Left ventricle myocardium inferior (tissue), 1 donor: ENCODE measurements around the gene RNF227. TPM values are rescaled to one million over a fixed set of nuclear protein-coding genes. Genes with fewer than 3 reads are reported as not detected.

Source experiments
- DNase-seq: peaks from one replicate; pipeline ENCODE4 v3.0.0-alpha.2; 2020
- H3K27ac ChIP-seq: fragments of 200-600 bp; replicated peaks from 2 replicates; pipeline ENCODE4 v1.8.0; 2021
- H3K27me3 ChIP-seq: fragments of 200-600 bp; 2 replicates; pipeline ENCODE4 v1.8.0; 2021; ENCODE audit warnings: low read depth
- H3K36me3 ChIP-seq: fragments of 200-600 bp; 2 replicates; pipeline ENCODE4 v1.8.0; 2021
- H3K4me1 ChIP-seq: fragments of 200-600 bp; 2 replicates; pipeline ENCODE4 v1.8.0; 2021
- H3K4me3 ChIP-seq: fragments of 200-600 bp; 2 replicates; pipeline ENCODE4 v1.8.0; 2021; ENCODE audit warnings: mild to moderate bottlenecking, moderate library complexity
- H3K9me3 ChIP-seq: fragments of 200-600 bp; replicated peaks from 2 replicates; pipeline ENCODE4 v1.8.0; 2021
- CTCF ChIP-seq: fragments of 200-600 bp; IDR thresholded peaks from 2 replicates; pipeline ENCODE4 v1.8.0; 2021; ENCODE audit warnings: antibody characterized with exemption, mild to moderate bottlenecking, borderline replicate concordance
- intact Hi-C: fragments of 100-400 bp; cut with micrococcal nuclease; formaldehyde crosslinking; loops from one replicate; pipeline ENCODE4 v1.11.0; 2022
- total RNA-seq: library from RNA; stranded (reverse); fragmentation: NEBNext Ultra II Directional; extraction: Animal tissue kit (Norgen Biotek cat#: 25700); gene quantifications from one replicate; pipeline ENCODE4 v1.2.1, GENCODE V29; 2021
- donor health status: DM: no; HTN: yes; CAD: no; lungs with severe emphysema.

RNF227 gene
- total RNA-seq, 1 donor from 2014 or later, result 1.0 TPM

- no peaks in the 10 kb centered on the region for H3K27me3 ChIP-seq
- peaks cover 58% of the 10 kb centered on the region for H3K4me1 ChIP-seq
- H3K9me3 ChIP-seq, result no peaks in the 10 kb centered on the region
- peak overlapping the region; percentile 98 for H3K27ac ChIP-seq
- peaks cover 14% of the 10 kb centered on the region for H3K36me3 ChIP-seq
- H3K4me3 ChIP-seq, result peak overlapping the region; percentile 88
- TF ChIP-seq CTCF, result no peak
- intact Hi-C loops, result no loop called here
- DNase-seq, result peak; percentile 93
These were observed 28.5 kb downstream of the RNF227 start for GRCh38 chr17:7887482-7888183.

GRCh38 chr17:7887038-7887481 is 29.0 kb downstream of the RNF227 start:
- H3K4me1 ChIP-seq, result peaks cover 61% of the 10 kb centered on the region
- peak overlapping the region; percentile 98 for H3K27ac ChIP-seq
- DNase-seq, result no peak
- no peaks in the 10 kb centered on the region for H3K27me3 ChIP-seq
- TF ChIP-seq CTCF, result no peak
- intact Hi-C loops, result no loop called here
- H3K4me3 ChIP-seq, result peak overlapping the region; percentile 88
- peaks cover 8% of the 10 kb centered on the region for H3K36me3 ChIP-seq
- H3K9me3 ChIP-seq, result no peaks in the 10 kb centered on the region

- peaks cover 67% of the 10 kb centered on the region for H3K4me1 ChIP-seq
- no peak for DNase-seq
- no peak for TF ChIP-seq CTCF
- H3K36me3 ChIP-seq, result peaks cover 4% of the 10 kb centered on the region
- H3K27me3 ChIP-seq, result no peaks in the 10 kb centered on the region
- H3K4me3 ChIP-seq, result peak overlapping the region; percentile 88
- peak overlapping the region; percentile 98 for H3K27ac ChIP-seq
- no peaks in the 10 kb centered on the region for H3K9me3 ChIP-seq
- intact Hi-C loops, result no loop called here
These were observed 29.7 kb downstream of the RNF227 start for GRCh38 chr17:7886227-7887037.

GRCh38 chr17:7885367-7886226 is 30.5 kb downstream of the RNF227 start:
- peaks cover 72% of the 10 kb centered on the region for H3K4me1 ChIP-seq

More at GRCh38 chr17:7885367-7886226, 30.5 kb downstream of the RNF227 start:
- Histone ChIP-seq H3K4me3 (peak overlapping the region; percentile 88), H3K27me3 (no peaks in the 10 kb centered on the region), H3K36me3 (peaks cover 3% of the 10 kb centered on the region), H3K27ac (peak overlapping the region; percentile 98), H3K9me3 (no peaks in the 10 kb centered on the region)
- intact Hi-C loops, result no loop called here
- DNase-seq, result peak; percentile 36
- TF ChIP-seq CTCF, result no peak
